NCI-H510A (cell line): Measurements from ENCODE around the gene CACNA2D2.

Source experiments
- DNase-seq: peaks from one replicate; lab custom pipeline; 2025; lab: John Stamatoyannopoulos, UW

The CACNA2D2 gene

DNA sequence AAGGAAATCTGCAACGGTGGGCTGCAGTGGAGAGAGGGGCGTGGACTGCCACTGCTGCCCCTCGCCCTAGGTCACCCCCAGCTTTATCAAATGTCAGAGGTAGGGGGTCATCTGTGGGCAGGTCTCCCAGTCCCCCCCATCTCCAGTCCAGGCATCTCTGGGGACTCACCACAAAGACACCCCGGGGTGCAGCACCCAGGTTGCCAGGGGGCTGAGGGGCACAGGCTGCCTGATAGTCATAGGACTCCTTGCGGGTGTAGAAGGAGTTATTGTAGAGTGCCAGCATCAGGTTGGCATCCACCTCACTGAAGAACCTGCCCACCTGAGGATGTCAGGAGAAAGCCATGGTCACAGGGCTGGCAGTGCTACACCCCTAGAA, 137.6 kb downstream of the CACNA2D2 start:
- no peak for DNase-seq

DNA sequence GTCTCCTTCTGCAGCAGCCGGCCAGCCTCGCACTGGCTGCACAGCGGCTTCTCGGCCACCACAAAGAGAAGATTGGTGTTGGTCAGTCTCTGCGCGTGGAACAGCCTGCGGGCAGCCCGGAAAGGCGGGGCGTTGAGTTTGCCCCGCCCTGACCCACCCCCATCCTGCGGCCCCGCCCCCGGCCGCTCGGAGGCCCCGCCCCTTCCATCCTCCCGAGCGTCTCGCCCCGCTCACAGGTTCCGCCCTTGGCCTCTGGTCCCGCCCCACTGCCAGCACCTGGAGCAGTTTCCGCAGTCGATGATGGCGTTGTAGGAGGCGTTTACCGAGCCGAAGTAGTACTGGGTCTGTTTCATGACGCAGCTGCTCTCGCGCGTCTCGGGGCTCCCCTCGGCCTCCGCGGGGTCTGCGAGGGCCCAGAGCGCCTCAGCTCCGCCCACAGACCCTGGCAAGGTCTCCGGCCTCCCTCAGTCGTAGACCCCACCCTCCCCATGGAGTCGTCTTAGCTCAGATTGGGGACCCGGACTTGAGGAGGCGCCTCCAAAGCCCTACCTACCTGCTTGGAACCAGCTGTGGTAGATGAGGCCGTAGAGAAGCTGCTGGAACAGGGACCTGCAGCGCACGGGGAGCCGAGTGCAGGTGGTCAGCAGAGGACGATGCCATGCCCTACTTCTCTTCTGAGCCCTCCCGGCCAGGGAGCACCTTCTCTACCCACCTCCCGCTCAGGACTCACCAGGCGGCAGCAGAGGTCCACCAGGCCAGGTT, 138.2 kb downstream of the CACNA2D2 start:
- no peak for DNase-seq

DNA sequence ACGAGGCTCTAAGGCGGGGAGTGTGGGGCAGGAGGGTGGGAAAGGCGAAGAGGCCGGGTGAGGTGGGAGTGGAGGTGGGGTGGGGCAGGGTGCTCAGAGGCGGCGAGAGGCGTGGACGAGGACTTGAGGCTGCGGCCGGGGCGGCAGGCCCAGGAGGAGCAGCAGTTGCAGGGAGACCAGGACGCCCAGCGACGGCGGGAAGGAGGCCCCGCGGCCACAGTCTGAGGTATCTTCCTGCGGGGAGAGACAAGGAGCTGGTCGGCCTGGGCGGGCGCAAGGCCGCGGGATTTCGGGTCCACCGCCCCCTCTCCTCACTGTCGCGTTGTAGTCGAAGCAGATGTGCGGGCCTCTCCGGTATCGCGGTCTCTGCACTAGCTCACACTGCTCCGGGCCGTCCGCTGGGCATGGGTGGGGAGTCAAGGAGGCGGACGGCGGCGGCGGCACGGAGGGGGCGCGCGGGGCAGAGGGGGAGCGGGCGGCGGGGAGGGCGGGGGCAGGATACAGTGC, 138.8 kb downstream of the CACNA2D2 start:
- DNase-seq: no peak

DNA sequence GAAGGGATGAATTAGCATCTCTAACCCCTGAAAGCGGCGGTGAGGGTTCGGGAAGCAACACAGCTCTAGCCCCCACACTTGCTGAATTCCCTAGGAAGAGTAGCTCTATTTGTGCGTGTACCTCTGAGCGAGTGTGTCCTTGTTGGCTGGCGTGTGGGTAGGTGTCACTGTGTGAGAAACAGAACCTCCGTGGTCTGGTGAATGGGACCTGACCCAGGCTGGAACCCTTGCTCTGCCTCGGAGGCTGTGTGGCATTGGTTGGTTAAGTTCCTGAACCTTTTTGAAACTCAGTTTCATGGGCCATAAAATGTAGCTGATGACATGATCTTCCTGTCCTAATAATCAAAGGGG, 143.7 kb downstream of the CACNA2D2 start:
- no peak for DNase-seq

DNA sequence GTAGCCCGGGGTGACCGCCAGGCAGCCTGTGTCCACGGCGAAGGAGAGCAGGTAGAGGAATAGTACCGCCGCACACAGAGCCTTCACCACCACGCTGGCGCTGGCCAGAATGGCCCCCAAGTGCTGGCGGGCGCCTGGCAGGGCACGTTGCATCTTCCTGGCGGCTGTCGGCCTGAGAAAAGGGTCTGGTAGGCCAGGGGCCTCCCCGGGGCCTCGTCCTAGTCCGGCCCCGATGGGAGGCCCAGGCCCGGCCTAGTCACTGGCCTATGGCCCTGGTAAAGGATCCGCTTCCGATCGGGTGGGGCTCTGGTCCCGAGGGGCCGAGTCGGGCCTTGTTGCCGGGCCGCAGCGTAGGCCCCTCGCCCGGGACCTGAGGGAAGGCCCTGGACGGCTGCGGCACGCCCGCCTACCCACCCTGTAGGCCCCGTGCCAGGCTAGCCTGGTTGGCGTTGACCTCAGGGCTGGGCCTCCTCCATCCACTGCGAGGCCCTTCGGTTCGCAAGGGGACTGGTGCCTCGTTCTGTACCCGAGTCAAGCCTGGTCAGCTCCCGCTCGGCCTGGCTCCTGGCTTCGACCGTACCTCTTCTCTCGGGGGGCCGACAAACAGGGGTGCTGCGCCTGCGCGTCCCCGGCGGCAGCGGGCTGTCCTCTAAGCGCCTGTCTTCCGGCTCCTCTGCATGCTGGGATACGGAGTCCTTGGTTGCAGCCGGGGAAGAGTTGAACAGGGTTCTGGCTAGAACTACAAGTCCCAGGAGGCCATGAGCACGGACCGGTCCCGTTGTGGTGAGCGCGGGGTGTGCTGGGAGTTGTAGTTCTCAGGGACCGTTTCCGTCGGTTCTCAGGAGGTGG, 144.3 kb downstream of the CACNA2D2 start, which contains the start of gene TMEM115:
Gene TMEM115 (minus strand): TSS at position 611 of the 849 bp plus-strand sequence. CDS start 458 bp downstream, at position 153.
- DNase-seq: peak; percentile 85

DNA sequence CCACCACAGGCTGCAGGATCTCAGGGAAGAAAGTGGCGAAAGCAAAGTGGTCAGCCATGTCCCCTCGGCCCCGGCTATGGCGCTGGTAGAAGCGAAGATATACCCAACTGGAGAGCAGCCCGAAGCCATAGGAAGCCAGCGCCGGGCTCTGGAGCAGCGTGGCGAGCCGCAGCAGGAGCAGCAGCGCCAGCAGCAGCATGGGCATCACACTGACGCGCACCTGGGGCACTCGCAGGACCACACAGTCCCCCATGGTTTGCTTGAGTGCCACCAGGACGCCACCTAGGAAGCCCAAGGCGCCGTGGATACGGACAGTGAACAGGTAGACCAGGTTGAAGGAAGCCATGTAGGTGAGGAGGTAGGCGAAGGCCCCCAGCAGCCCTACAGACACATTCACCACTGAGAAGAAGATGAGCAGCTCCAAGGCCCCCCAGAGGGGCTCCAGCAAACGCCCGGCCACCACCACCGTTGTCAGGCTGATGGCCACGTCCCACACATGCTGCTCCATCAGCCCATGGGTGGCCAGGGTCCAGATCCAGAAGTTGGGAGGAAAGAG, 145.0 kb downstream of the CACNA2D2 start:
- no peak for DNase-seq

DNA sequence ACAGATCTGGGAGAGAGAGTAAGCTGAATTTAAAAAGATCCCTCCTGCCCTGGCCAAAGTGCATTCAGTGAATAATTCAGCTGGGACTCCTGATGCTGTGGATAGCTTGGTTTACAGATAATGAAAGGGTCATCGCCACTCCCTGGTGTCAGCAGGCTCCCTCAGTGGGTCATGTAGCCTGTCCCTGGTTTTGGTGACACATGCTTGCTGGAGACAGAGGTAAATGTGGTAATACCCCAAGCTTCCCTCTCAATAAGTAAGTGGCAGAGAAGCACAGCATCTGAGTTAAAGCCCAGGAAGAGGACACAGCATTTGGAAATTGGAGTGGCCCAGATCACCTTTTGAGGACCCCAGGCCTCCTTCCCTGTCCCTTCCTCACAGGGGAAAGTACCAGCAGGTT, 146.0 kb downstream of the CACNA2D2 start:
- no peak for DNase-seq

DNA sequence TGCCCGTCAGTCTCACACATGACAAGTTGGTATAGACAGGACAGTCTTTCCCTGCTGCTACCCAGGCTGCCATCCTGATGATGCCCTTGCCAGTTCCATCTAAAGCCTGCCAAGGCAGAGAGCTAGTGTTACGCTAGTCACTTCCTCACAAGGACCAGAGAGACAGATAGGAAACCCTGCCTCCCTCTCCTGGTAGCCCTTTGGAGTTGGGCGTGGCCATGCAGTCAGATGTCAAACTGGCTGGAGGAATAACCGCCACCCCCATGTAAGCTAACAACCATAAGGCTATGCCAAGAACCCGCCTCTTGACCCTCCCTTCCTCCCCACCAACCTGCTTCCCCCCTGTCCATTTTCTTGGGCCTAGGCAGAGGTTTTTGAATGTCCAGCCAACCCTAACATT, 146.9 kb downstream of the CACNA2D2 start:
- DNase-seq: no peak

DNA sequence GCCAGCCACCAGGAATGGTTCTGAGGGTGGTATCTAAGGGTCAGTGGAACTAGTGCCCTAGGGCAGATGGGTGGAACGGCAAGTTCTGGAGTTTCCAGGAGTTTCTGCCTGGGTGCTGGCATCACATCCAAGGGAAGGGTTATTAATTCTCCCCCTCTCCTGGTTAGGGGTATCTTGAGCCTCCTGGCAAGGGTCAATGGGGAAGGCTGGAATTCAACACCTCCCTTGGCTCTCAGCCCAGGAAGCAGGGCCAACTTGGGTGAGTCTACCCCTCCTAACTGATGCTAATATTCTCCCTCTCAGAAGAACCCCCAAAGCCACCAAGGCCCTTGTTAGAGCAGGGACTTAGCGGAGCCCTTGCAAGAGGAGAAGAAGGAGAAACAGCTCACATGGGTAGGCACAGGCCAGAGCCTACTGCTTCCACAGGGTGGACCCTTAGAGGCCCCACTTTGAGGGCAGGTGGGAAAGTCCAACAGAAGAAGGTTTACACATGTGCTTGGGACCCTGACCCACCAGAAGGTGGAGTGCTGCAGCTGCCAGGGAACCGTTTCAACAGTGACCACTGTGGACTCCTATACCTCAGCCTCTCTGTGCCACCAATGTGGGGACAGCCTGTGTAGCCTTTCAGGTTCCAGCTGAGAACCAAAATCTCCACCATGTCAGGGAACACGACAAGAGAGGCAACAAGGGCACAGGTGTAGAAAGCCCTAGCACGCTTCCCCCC, 147.4 kb downstream of the CACNA2D2 start:
- no peak for DNase-seq

DNA sequence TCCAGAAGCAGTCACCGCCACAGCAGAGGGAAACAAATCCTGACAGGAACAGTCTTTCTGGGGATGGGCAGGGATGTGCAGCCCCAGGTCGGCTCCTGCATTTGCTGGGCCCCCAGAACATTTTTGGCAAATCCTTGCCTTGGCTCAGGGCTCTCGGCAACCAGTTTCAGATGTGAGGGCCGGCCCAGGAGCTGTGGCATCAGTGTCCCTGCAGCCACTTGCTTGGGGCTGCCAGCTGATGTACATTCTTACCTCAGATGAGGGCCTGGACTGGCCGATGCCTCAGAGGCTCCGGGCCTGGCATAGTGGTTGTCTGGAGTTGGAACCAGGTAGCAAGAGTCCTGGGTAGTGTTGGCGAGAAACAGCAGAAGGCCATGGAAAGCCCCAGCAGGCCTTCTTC, 148.6 kb downstream of the CACNA2D2 start:
- no peak for DNase-seq

DNA sequence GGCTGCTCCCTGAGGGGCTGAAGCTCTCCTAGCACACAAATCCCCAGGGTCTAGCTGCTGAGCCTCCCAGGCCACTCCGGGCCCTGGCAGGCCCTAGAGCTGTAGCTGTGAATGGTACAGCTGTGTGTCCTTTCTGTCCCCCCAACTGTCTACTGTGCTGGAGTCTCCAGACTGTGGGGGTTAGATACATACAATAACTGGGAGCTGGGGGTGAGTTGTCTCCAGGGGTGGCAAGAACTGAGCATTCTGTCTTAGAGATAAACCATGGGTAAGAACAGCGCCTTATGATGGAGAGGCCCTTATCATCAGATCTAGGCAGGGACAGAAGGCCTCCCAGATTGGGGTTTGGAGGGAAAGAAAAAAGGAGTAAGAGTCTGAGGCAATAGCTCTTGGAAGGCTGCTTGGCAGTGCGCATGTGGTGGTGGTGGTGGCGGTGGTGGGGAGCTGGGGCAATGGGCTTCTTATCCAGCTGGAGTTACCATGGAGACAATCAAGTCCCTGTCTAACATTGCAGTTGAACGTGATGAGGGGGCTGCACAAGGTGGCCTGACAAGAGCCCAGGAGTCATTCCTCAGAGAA, 149.2 kb downstream of the CACNA2D2 start:
- no peak for DNase-seq

DNA sequence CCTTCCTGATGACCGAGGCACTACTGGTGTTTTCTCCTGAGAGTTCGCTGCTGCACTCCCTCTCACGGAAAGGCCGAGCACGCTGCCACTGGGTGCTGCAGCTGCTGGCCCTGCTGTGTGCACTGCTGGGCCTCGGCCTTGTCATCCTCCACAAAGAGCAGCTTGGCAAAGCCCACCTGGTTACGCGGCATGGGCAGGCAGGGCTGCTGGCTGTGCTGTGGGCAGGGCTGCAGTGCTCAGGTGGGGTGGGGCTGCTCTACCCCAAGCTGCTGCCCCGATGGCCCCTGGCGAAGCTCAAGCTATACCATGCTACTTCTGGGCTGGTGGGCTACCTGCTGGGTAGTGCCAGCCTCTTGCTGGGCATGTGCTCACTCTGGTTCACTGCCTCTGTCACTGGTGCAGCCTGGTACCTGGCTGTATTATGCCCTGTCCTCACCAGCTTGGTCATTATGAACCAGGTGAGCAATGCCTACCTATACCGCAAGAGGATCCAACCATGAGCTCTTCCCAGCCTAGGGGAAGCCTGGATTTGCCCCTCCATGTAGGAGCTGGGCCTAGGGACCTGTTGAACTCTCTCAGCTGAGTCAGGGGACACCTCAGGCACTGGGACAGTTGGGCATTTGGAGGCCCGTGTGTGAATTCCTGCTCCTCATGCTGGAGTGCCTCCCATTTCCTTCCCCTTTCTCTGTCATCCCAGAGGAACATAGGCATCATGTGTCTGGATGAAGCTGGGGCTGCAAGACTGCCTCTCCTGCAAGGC, 150.0 kb downstream of the CACNA2D2 start:
- no peak for DNase-seq

DNA sequence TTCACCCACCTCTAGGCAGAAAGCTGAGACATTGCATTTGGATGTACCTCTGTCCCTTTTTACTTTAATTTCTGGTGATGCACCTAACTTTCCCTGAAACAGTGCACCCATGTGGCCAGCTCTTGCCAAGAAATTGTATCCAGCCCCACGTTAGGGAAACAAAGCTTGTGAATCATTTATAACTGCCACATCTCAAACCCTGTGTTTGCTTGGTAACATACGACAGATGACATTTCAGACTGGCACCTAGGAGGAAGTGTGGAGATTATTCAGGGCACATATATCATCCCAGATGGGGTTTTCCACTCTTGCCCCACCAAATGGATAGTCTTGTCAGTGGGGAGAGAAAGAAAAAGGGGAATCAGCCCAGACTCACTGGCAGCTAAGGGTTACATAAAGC, 150.7 kb downstream of the CACNA2D2 start:
- DNase-seq: no peak

DNA sequence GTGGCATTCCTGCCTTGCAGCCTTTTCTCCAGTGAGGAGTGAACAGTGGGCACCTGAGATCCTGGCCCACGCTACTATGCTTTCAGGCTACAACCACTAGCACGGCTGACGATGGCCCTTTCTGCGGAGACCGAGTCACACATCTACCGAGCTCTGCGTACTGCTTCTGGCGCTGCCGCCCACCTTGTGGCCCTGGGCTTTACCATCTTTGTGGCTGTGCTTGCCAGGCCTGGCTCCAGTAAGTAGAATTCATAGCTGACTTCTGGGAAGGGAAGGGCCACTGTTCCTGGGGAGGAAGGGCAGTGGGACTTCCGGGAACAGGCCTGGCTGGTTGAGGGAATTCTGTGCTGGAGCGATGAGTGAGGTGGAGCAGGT, 152.1 kb downstream of the CACNA2D2 start:
- DNase-seq: no peak

DNA sequence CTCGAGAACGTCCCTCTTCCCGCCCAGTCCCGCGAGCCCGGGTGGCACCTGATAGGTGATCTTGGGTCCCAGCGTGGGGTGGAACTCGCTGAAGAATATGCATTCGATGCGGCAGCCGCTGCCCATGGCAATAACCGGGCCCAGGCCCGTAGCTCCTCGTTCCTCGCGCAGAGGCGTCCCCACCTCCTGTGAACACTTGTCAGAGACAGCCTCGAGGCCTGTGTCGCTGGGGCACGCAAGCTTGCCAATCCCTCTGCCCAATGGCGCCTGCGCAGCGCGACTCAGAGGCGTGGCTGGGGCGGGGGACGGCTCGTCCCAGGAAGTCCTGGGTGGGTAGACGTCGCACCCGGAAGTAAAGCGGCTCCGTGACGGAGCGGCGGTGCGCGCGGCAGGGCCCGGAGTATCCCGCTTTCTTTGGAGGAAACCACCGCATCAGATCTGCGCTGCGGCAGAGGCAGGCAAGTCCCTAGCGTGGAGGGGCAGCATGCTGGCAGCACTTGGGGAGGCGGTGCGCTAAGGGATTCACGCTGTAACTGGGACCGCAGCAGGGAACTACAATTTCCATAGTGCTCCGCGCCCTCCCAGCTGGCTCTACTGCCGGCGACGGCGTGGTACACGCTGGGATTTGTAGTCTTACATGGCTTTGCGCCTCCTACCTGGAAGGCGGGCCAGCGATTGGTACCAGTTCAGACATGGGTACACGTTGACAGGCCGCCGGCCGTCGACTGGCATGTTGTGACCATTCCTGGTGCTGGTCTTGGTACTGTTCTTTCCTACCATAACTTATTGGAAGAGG, 152.7 kb downstream of the CACNA2D2 start, which contains the start of the genes CYB561D2 and NPRL2:
Gene CYB561D2 (plus strand): TSS at position 336 of the 796 bp plus-strand sequence. CDS start 572 bp downstream, outside the sequence.
Gene NPRL2 (minus strand): TSS at position 249 of the 796 bp plus-strand sequence. CDS start 123 bp downstream, at position 126.
- peak; percentile 75 for DNase-seq

DNA sequence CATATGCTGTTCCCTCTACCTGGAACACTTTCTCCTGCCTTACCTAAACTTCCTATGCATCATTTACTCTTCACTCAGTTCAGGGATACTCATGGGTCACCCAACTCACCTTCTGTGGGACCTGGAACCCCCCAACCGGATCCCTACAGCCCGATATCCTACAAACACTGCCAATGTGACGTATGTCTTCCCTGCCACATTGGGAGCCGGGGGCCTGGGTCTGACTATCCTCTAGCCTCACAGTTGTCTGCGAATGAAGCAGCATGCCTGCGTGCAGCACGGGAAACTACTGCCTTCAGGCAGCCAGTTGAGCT, 153.3 kb downstream of the CACNA2D2 start:
- no peak for DNase-seq

DNA sequence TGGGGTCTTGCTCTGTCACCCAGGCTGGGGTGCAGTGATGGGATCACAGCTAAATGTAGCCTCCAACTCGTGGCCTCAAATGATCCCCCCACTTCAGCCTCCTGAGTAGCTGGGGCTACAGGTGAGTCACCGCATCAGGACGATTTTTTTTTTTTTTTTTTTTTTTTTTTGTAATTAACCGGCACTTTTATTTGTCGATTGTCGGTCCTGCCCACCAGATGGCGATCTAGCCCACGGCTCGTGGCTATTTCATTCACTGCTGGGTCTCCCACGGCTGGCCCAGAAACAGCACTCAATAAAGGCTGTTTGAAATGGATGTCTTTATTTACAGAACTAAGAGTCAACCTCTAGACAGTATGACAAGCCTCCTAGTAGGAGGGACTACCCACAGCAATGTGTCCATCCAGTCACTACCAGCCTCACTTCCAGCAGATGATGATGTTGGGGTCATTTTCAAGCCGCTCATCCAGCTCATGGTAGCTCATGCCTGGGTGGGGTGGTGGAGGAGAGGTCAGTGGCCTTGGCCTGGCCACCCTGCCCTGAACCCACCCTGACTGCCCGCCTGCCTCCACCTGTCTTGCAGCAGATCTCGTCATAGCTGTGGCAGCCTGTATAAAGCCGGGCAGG, 156.1 kb downstream of the CACNA2D2 start:
- peak; percentile 42 for DNase-seq

DNA sequence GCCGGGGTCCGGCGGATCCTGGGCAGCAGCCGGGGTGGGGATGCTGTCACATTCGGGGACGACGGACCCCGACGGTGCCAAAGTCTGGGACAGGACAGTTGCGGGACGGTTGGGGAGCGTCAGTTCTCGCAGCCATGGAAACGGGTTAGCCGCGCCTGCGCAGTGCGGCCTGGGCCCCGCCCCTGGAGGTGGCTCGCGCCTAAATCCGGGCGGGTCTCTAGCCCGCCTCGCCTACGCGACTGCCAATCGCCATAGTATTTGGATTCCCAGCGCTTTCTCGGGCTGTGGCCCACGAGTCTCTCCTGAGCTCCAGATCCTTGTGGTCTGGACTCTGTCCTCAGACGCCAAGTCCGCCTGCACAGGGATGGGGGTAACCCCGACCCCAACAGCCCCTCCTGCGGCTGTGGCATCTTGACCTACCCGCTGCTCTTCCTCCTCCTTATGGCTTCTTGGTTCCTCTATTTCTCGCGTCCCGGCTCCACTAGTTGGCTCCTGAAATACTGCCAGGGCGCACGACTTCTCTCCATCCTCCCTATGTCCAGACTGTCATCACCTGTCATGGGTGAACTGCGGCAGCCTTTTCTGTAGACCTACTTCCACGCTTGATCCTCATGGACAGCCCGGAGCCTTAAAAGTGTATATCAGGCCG, 157.7 kb downstream of the CACNA2D2 start, which contains the start of gene ZMYND10:
Gene ZMYND10 (minus strand): TSS at position 147 of the 649 bp plus-strand sequence. CDS start 153 bp downstream, outside the sequence.
- DNase-seq: peak; percentile 13

DNA sequence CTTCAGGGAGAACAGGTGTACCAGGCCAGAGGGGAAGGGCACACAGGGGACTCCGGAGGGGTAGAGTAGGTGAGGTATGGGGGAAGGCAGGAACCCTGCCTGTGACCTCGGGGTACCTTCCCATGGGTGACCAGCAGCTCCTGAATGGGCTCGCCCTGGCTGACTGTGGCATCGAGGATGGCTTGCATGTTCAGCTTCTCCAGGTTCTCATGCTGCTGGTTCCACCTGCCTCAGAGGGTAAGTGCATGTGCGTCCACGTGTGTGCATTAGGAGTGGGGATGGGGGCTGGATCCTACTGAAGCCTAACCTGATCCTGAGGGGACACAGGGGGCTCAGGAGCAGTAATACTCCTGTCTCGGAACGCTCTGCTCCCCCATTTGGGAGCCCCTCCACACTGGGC, 158.4 kb downstream of the CACNA2D2 start:
- DNase-seq: no peak
